ENCODE data around the gene ACACB. TPM values are rescaled to one million over a fixed set of nuclear protein-coding genes. Genes with fewer than 3 reads are reported as not detected.

Gene ACACB
- total RNA-seq, 1 donor from 2014 or later: 0.84 TPM

DNA sequence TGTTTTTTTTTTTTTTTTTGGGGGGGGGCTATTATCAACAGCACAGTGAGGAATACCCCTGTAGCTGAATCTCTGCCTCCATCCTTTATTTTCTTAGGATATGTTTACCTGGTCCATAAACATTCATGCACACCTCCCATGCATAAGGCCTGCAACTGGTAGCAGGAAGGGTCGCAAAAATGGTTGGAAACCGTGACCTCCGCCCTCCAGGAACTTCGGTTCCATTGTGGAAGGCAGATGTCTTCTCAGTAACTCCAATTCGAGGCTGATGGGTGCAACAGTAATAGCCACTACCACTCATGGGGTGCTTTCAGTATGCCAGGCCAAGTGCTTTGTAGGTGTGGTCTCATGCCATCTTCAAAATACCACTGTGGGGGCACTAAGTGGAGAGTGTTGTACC, 40.2 kb downstream of the ACACB start:
- no peak for DNase-seq (ENCODE audit: low read depth)
- peaks cover 2% of the 10 kb centered on the region for H3K27me3 ChIP-seq (ENCODE audit: control insufficient read depth, insufficient read depth, low read length)
- TF ChIP-seq, protein P1, sequence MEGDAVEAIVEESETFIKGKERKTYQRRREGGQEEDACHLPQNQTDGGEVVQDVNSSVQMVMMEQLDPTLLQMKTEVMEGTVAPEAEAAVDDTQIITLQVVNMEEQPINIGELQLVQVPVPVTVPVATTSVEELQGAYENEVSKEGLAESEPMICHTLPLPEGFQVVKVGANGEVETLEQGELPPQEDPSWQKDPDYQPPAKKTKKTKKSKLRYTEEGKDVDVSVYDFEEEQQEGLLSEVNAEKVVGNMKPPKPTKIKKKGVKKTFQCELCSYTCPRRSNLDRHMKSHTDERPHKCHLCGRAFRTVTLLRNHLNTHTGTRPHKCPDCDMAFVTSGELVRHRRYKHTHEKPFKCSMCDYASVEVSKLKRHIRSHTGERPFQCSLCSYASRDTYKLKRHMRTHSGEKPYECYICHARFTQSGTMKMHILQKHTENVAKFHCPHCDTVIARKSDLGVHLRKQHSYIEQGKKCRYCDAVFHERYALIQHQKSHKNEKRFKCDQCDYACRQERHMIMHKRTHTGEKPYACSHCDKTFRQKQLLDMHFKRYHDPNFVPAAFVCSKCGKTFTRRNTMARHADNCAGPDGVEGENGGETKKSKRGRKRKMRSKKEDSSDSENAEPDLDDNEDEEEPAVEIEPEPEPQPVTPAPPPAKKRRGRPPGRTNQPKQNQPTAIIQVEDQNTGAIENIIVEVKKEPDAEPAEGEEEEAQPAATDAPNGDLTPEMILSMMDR (IDR thresholded peaks at IDR 0.05; ENCODE audit: insufficient read depth, low read length, poor library complexity, severe bottlenecking): no peak
- H3K36me3 ChIP-seq (ENCODE audit: control insufficient read depth, insufficient read depth, low read length): no peaks in the 10 kb centered on the region
- no peak overlapping the region for H3K4me3 ChIP-seq (ENCODE audit: low read depth, low read length)

DNA sequence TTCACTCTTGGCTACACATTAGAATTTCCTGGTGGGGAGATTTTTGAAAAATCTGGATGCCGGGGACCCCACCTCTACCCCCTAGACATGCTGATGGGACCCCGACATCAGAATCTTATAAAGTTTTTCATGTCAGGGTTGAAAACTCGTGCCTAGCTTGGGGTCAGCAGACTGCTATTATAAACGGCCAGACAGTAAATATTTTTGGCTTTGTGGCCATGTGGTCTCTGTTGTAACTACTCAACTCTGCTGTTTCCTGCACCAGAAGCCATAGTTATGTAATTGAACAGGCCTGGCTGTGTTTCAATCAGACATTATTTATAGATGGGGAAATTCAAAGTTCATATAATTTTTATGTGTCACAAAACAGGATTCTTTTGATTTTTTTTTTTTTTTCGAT, 41.6 kb downstream of the ACACB start:
- TF ChIP-seq, protein P1 (IDR thresholded peaks at IDR 0.05; ENCODE audit: insufficient read depth, low read length, poor library complexity, severe bottlenecking): no peak
- Histone ChIP-seq H3K4me3 (ENCODE audit: low read depth, low read length) (no peak overlapping the region), H3K27me3 (ENCODE audit: control insufficient read depth, insufficient read depth, low read length) (peaks cover 2% of the 10 kb centered on the region), H3K36me3 (ENCODE audit: control insufficient read depth, insufficient read depth, low read length) (no peaks in the 10 kb centered on the region)
- DNase-seq (ENCODE audit: low read depth): no peak

DNA sequence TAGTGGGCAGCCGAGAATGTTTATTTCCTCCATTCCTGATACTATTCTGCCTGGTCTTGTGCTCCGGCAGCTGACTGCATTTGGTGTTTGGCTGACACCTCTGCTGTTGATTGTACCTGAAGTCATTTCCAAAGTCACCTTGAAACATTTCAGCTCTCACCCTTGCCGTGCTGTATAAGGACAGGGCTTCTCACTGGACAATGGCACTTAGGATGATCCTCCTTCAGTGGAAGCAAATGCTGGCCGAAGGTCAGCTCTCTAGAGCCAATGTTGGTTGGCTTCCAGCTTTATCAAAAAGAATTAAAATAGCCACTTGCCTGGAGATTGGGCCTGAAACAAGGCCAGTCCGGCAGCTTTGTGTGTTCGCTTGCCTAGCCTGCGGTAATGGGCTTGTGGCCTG, 44.0 kb downstream of the ACACB start:
- DNase-seq (ENCODE audit: low read depth): no peak
- no peak overlapping the region for H3K4me3 ChIP-seq (ENCODE audit: low read depth, low read length)
- no peaks in the 10 kb centered on the region for H3K27me3 ChIP-seq (ENCODE audit: control insufficient read depth, insufficient read depth, low read length)
- TF ChIP-seq, protein P1 (IDR thresholded peaks at IDR 0.05; ENCODE audit: insufficient read depth, low read length, poor library complexity, severe bottlenecking): no peak
- no peaks in the 10 kb centered on the region for H3K36me3 ChIP-seq (ENCODE audit: control insufficient read depth, insufficient read depth, low read length)

DNA sequence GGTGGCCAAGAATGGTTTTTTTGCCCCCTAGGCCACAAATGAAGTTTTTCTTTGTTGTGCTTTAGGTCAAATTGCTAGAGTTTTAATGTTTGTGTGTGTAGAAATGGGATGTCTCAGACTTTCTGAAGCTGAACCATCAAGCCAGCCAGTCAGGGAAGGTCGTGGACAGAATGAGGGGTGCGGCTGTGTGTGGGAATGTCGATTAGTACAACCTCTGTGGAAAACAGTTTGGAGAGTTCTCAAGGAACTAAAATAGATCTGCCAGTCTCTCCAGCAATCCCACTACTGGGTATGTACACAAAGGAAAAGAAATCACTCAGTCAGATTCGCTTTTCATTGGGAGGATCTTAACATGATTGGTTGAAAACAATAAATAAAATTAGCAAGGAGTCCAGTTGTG, 44.5 kb downstream of the ACACB start:
- H3K4me3 ChIP-seq (ENCODE audit: low read depth, low read length): no peak overlapping the region
- H3K27me3 ChIP-seq (ENCODE audit: control insufficient read depth, insufficient read depth, low read length): no peaks in the 10 kb centered on the region
- no peak for DNase-seq (ENCODE audit: low read depth)
- TF ChIP-seq, protein P1 (IDR thresholded peaks at IDR 0.05; ENCODE audit: insufficient read depth, low read length, poor library complexity, severe bottlenecking): no peak
- H3K36me3 ChIP-seq (ENCODE audit: control insufficient read depth, insufficient read depth, low read length): no peaks in the 10 kb centered on the region

DNA sequence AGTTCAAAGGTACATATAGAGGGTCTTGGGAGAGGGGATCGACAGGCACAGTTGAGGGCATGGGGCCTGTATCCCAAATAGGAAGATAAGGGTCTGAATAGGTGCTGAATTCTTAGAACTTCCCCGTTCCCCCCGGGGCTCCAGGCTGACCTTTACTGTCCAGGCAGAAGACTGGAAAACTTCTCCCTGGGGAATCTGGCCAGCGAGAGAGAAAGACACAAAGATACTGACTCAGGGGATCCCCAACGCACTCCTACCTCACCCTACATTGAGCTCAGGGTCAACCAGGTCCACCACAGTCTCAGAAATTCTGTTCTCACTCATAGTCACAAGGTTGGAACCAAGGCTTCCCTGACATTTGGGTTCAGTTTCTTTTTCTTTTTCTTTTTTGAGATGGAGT, 46.2 kb downstream of the ACACB start:
- Histone ChIP-seq H3K27me3 (ENCODE audit: control insufficient read depth, insufficient read depth, low read length) (no peaks in the 10 kb centered on the region), H3K4me3 (ENCODE audit: low read depth, low read length) (no peak overlapping the region), H3K36me3 (ENCODE audit: control insufficient read depth, insufficient read depth, low read length) (no peaks in the 10 kb centered on the region)
- DNase-seq (ENCODE audit: low read depth): no peak
- TF ChIP-seq, protein P1 (IDR thresholded peaks at IDR 0.05; ENCODE audit: insufficient read depth, low read length, poor library complexity, severe bottlenecking): no peak

DNA sequence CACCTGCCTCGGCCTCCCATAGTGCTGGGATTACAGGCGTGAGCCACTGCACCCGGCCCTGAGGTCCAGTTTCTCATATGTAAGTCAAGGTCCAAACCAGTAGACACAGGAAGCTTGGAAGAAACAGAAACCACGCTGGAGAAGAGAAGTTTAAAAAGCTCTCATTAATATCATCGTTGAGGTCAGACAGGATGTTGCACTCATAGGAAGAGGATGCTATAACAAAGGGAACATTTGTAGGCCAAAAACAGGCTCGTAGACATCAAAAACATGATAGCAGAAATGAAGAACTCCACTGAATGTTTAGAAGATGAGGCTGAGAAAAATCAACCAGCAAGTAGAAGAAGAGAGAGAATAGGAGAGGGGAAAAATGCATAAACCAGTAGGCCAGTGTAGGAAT, 46.8 kb downstream of the ACACB start:
- DNase-seq (ENCODE audit: low read depth): no peak
- H3K36me3 ChIP-seq (ENCODE audit: control insufficient read depth, insufficient read depth, low read length): no peaks in the 10 kb centered on the region
- TF ChIP-seq, protein P1 (IDR thresholded peaks at IDR 0.05; ENCODE audit: insufficient read depth, low read length, poor library complexity, severe bottlenecking): no peak
- no peaks in the 10 kb centered on the region for H3K27me3 ChIP-seq (ENCODE audit: control insufficient read depth, insufficient read depth, low read length)
- no peak overlapping the region for H3K4me3 ChIP-seq (ENCODE audit: low read depth, low read length)
